GM12878 (cell line): ENCODE results near the gene GALR3. TPM values are rescaled to one million over a fixed set of nuclear protein-coding genes. Genes with fewer than 3 reads are reported as not detected.

Experiments
- ATAC-seq: fragments of 200-7000 bp; cut with Tn5 transposase; 3 replicates; pipeline ENCODE4 v1.9.1; 2020; ENCODE audit warnings: mild to moderate bottlenecking, moderate library complexity
- BruUV-seq: library from RNA; stranded (reverse); fragments of 400-500 nt; replicated peaks from 2 replicates; lab custom pipeline; 2021; lab: Mats Ljungman, UMichigan
- CTCF ChIA-PET: fragments of 300-600 bp; sonication (Branson Sonifier 250); formaldehyde crosslinking; extraction: SDS; loops from one replicate; lab custom pipeline; 2021; ENCODE audit warnings: inconsistent platforms; lab: Yijun Ruan, JAX
- POLR2A ChIA-PET: fragments of 350-600 bp; formaldehyde crosslinking; extraction: SDS; loops from one replicate; lab custom pipeline; 2021; ENCODE audit warnings: inconsistent platforms; lab: Charles Lee
- RAD21 ChIA-PET: fragments of 300-600 bp; sonication (Branson Sonifier 250); formaldehyde crosslinking; loops from one replicate; lab custom pipeline; 2023; ENCODE audit warnings: antibody characterized with exemption; ENCODE audit not compliant: unreplicated experiment; lab: Charles Lee
- SMC1A ChIA-PET: fragments of 300-600 bp; sonication (Branson Sonifier 250); formaldehyde crosslinking; loops from one replicate; lab custom pipeline; 2023; ENCODE audit not compliant: unreplicated experiment, uncharacterized antibody; lab: Charles Lee
- DNase-seq: peaks from one replicate; pipeline ENCODE4 v3.0.0-alpha.2; 2011; ENCODE audit warnings: low read depth, low spot score
- FAIRE-seq: peaks from 3 replicates; lab custom pipeline; 2011; peaks lifted over from hg19 to GRCh38; lab: Jason Lieb, UNC
- H2AFZ ChIP-seq: 2 replicates; pipeline ENCODE4 v1.6.0; 2011; ENCODE audit warnings: low read depth, low read length, control low read depth; ENCODE audit not compliant: control insufficient read depth
- H3K27ac ChIP-seq: 2 replicates; pipeline ENCODE4 v1.5.1; 2011; ENCODE audit warnings: control low read depth; ENCODE audit not compliant: control insufficient read depth, insufficient read depth
- H3K27me3 ChIP-seq, 2 experiments: replicated peaks in 1 of 2; 2 replicates each; pipeline versions ENCODE4 v1.6.0 to v1.6.1; 2011; ENCODE audit warnings: low read length in 1 of 2; ENCODE audit not compliant: control insufficient read depth in 2 of 2, insufficient read depth in 2 of 2
- H3K36me3 ChIP-seq, 2 experiments: 2 replicates each; pipeline ENCODE4 v1.5.1; 2011; ENCODE audit warnings: low read length in 1 of 2; ENCODE audit not compliant: control insufficient read depth in 2 of 2, insufficient read depth in 2 of 2
- H3K4me1 ChIP-seq: 2 replicates; pipeline ENCODE4 v1.6.1; 2011; ENCODE audit warnings: mild to moderate bottlenecking, low read length, moderate library complexity, mixed read lengths; ENCODE audit not compliant: control insufficient read depth, insufficient read depth
- H3K4me2 ChIP-seq: 2 replicates; pipeline ENCODE4 v1.6.0; 2011; ENCODE audit warnings: control low read depth; ENCODE audit not compliant: control insufficient read depth, insufficient read depth
- H3K4me3 ChIP-seq: fragments of 200-600 bp; sonication (generic); 2 replicates; pipeline ENCODE4 v1.5.1; 2016
- H3K79me2 ChIP-seq: 2 replicates; pipeline ENCODE4 v1.6.0; 2011; ENCODE audit warnings: low read length; ENCODE audit not compliant: control insufficient read depth, insufficient read depth
- H3K9ac ChIP-seq: 2 replicates; pipeline ENCODE4 v1.8.0; 2011; ENCODE audit warnings: low read length, control low read depth, mixed read lengths; ENCODE audit not compliant: control insufficient read depth, insufficient read depth
- H3K9me3 ChIP-seq: replicated peaks from 3 replicates; pipeline ENCODE4 v1.5.1; 2011; ENCODE audit warnings: mild to moderate bottlenecking, low read length; ENCODE audit not compliant: control insufficient read depth, insufficient read depth
- H4K20me1 ChIP-seq: 2 replicates; pipeline ENCODE4 v1.6.0; 2011; ENCODE audit not compliant: control insufficient read depth, insufficient read depth
- BCL3 ChIP-seq: IDR thresholded peaks from 2 replicates; pipeline ENCODE4 v1.6.1; 2011; ENCODE audit warnings: borderline replicate concordance, low read depth, mild to moderate bottlenecking, moderate library complexity, low read length; ENCODE audit not compliant: insufficient read depth, poor library complexity, severe bottlenecking
- BRCA1 ChIP-seq: IDR thresholded peaks from 2 replicates; pipeline ENCODE4 v1.6.1; 2011; ENCODE audit warnings: low read depth, low read length, improper control_type of control experiment
- CBX5 ChIP-seq: sonication (generic); IDR thresholded peaks from 2 replicates; pipeline ENCODE4 v1.6.1; 2016; ENCODE audit warnings: low read depth, moderate library complexity, mild to moderate bottlenecking, inconsistent platforms
- CHD2 ChIP-seq: IDR thresholded peaks from 2 replicates; pipeline ENCODE4 v1.6.1; 2011; ENCODE audit warnings: low read depth, low read length, improper control_type of control experiment, borderline replicate concordance
- E2F8 ChIP-seq: fragments of 450-650 bp; IDR thresholded peaks from 2 replicates; pipeline ENCODE4 v1.6.1; 2018; ENCODE audit warnings: mild to moderate bottlenecking, low read depth, moderate library complexity; ENCODE audit not compliant: partially characterized antibody
- EP300 ChIP-seq, 2 experiments: fragments of 150-350 bp in 1 of 2; IDR thresholded peaks; 2 replicates each; pipeline ENCODE4 v1.6.1; 2011 to 2012; ENCODE audit warnings: low read depth in 2 of 2, low read length in 2 of 2, borderline replicate concordance in 1 of 2, improper control_type of control experiment in 1 of 2, inconsistent platforms in 1 of 2; ENCODE audit not compliant: control insufficient read depth in 1 of 2
- MEF2B ChIP-seq: fragments of 450-650 bp; IDR thresholded peaks from 2 replicates; pipeline ENCODE4 v1.6.1; 2018; ENCODE audit warnings: mild to moderate bottlenecking, moderate library complexity; ENCODE audit not compliant: partially characterized antibody, poor library complexity, severe bottlenecking
- MYC ChIP-seq: IDR thresholded peaks from 2 replicates; pipeline ENCODE4 v1.6.1; 2011; ENCODE audit warnings: mild to moderate bottlenecking, low read length, moderate library complexity, inconsistent platforms; ENCODE audit not compliant: insufficient read depth, insufficient replicate concordance, insufficient read length, severe bottlenecking
- REST ChIP-seq: IDR thresholded peaks from 2 replicates; pipeline ENCODE4 v1.6.1; 2012; ENCODE audit warnings: mild to moderate bottlenecking, low read depth, low read length
- SKIL ChIP-seq: fragments of 450-650 bp; IDR thresholded peaks from 2 replicates; pipeline ENCODE4 v1.6.1; 2017; ENCODE audit warnings: mild to moderate bottlenecking, low read depth, inconsistent platforms; ENCODE audit not compliant: poor library complexity, severe bottlenecking
- STAT3 ChIP-seq: IDR thresholded peaks from 2 replicates; pipeline ENCODE4 v1.6.1; 2011; ENCODE audit warnings: low read depth, low read length, improper control_type of control experiment
- WGBS: methylation state at CpG from one replicate; pipeline ENCODE4 v1.1.6; 2016; ENCODE audit warnings: low lambda C conversion rate; ENCODE audit not compliant: insufficient replicate concordance, insufficient coverage; ENCODE audit errors: missing lambda C conversion rate; 5-methylcytosine and 5-hydroxymethylcytosine counted together
- in situ Hi-C: fragments of 300-500 bp; cut with MboI; formaldehyde crosslinking; loops from 9 replicates; pipeline ENCODE4 v1.14.3; 2018; ENCODE audit warnings: mixed read lengths
- intact Hi-C: fragments of 100-400 bp; cut with micrococcal nuclease; formaldehyde crosslinking; loops from one replicate; pipeline ENCODE4 v1.14.2; 2022; ENCODE audit not compliant: unreplicated experiment
- polyA plus RNA-seq, 11 experiments: library from polyadenylated mRNA; depleted of rRNA in 4 of 11; unstranded in 6 of 11; stranded (reverse) in 5 of 11; fragments of >200 nt; fragmentation: Nextera tagmentation in 4 of 11; fragmentation: Illumina TruSeq in 1 of 11; extraction: Ambion mirVana in 4 of 11; extraction: Trizol in 1 of 11; gene quantifications; 1 replicate in 1 of 11; 2 replicates in 10 of 11; pipeline versions ENCODE4 v1.2.1 to v1.2.3, GENCODE V29; 2011 to 2016; ENCODE audit warnings: inconsistent platforms in 2 of 11, missing spikeins in 2 of 11, low read depth in 1 of 11
- total RNA-seq, 4 experiments: library from RNA; depleted of rRNA in 3 of 4; stranded (reverse); fragments of >200 nt in 3 of 4; fragmentation: Illumina TruSeq in 1 of 4; extraction: Trizol in 1 of 4; gene quantifications; 2 replicates each; pipeline versions ENCODE4 v1.2.1 to v1.2.3, GENCODE V29; 2013 to 2021

GALR3 gene
- total and polyA plus RNA-seq, 10 of the 15 experiments (the other 5 are each of a cell fraction or from before 2014, with no cell fraction given) = not detected

GRCh38 chr22:37852418-37852817 lies 29.2 kb downstream of the GALR3 start:
- BruUV-seq = no TSS peak
- intact Hi-C loops = no loop called here
- Histone ChIP-seq H3K9ac (no peak overlapping the region), H2AFZ (no peak overlapping the region), H3K4me2 (peak overlapping the region; percentile 38; the same call in 1 of the 2 replicates), H3K4me3 (no peak overlapping the region), H3K27me3 (no peaks in the 10 kb centered on the region), H3K9me3 (peaks cover 2% of the 10 kb centered on the region; the same call in 1 of the 3 replicates), H3K4me1 (peaks cover 3% of the 10 kb centered on the region; the same call in 1 of the 2 replicates), H3K36me3 (peaks cover 7 to 35% of the 10 kb centered on the region in 2 experiments), H3K79me2 (peaks cover 47% of the 10 kb centered on the region), H4K20me1 (no peaks in the 10 kb centered on the region; the same call in 1 of the 2 replicates), H3K27ac (no peak overlapping the region)
- FAIRE-seq = no peak
- 96% methylated on average over 5 of the region's 5 CpGs for WGBS
- DNase-seq = no peak
- in situ Hi-C loops = no loop called here
- ATAC-seq = no peak
- ChIA-PET CTCF (interaction anchor here (0.8 to 4.1 kb wide), 3 partner anchors 10 to 313 kb away, joined by 3 to 32 read pairs (median 3); no protein-coding TSS in a partner anchor), SMC1A (interaction anchor here (1.7 to 2.9 kb wide), 2 partner anchors 8 to 11 kb away, joined by 4 to 12 read pairs; partner anchors contain the start of gene ANKRD54), RAD21 (no interaction called here), POLR2A (interaction anchor here (0.9 kb wide), 2 partner anchors 8 to 119 kb away, joined by 3 to 5 read pairs; partner anchors contain the start of gene ANKRD54)
- TF ChIP-seq STAT3 = no peak
- no peak for TF ChIP-seq EP300 (IDR thresholded peaks at IDR 0.05; ENCODE audit: borderline replicate concordance in 1 of 2, control insufficient read depth in 1 of 2, low read depth in 2 of 2, low read length in 2 of 2)
- no peak for TF ChIP-seq SKIL
- no peak for TF ChIP-seq MYC
- no peak for TF ChIP-seq CBX5
- no peak for TF ChIP-seq MEF2B
- TF ChIP-seq BCL3 = no peak
- TF ChIP-seq BRCA1 = no peak
- no peak for TF ChIP-seq REST
- TF ChIP-seq CHD2 = no peak
- TF ChIP-seq E2F8 = no peak
